Central memory CD4-positive, alpha-beta T cell (primary cell): ENCODE measurements around the gene HACL1.
"Not testable (repeated sequence)": the region's sequence is repeated elsewhere in the genome, so short reads cannot be mapped to it uniquely, and the experiment has no call there.

Source experiments
- DNase-seq: peaks from one replicate; pipeline ENCODE4 v3.0.0; 2022

The HACL1 gene

GRCh38 chr3:15578289-15578867 lies 23.0 kb downstream of the HACL1 start:
- DNase-seq: no peak

DNA sequence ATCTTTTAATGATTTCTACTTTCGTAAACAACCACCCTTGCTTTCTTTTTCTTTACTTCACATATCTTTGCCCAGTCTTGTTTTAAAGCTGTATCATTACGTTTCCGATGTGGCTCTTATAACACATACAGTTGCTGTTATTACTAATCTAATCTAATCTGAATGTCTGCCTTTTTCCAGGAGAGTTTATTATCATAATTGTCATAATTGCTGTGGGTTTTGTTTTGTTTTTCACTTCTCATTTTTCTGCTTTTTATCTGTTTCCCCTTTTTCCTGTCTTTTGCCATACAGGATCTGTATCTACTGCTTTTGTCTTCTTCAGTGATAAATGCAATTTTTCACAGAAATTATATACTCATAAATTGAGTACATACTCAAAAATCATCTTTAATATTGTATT lies 24.9 kb downstream of the HACL1 start:
- no peak for DNase-seq

DNA sequence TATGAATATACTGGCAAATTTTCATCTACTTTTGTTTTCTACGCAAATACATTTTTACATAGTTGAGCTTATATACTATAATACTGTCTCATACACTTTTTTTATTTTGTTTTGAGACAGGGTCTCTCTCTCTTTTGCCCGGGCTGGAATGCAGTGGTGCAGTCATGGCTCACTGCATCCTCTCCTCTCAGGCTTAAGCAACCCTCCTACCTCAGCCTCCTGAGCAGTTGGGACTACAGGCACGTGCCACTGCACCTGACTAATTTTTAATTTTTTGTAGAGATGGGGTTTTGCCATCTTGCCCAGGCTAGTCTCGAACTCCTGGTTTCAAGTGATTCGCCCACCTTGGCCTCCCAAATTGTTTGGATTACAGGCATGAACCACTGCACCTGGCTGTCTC lies 25.9 kb downstream of the HACL1 start:
- DNase-seq: no peak

DNA sequence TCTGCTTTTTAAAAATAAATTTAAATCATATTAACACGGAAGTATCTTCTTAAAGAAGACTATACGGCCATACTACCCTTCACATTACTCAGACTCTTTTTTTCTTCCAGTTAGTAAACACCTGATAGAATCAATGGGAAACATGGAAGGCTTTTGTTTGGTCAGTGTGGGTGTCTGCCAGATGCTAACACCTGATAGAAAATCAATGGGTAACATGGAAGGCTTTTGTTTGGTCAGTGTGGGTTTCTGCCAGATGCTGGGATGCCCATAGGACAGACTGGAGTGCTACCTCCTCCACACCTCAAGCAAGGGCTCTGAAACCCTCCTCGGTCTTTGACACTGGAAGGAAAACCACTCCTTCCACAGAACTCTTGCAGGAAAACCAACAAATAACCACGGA lies 29.2 kb downstream of the HACL1 start:
- DNase-seq: no peak

DNA sequence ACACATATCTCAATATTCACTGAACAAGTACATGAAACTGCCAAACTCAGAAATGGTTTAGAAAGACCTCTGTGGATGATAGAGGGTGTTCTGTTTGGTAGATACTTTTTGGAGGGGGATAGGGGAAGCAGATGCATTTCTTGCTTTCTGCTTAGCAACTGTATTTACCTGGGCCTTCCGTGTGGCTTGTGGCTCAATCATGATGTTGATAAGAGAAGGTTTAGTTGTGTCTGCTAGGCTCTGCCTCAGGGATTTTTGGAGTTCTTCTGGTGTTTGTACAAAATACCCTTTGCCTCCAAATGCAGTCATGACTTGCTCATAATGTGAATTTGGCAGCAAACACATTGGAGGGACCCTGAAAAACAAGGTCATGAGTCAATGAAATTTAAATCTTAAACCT lies 38.2 kb downstream of the HACL1 start:
- no peak for DNase-seq

GRCh38 chr3:15562560-15562959 lies 38.8 kb downstream of the HACL1 start:
- DNase-seq: no peak

GRCh38 chr3:15558581-15558980 lies 42.8 kb downstream of the HACL1 start:
- no peak for DNase-seq

- DNase-seq: peak; percentile 67
These were observed 43.8 kb downstream of the HACL1 start for GRCh38 chr3:15557511-15557946.

- DNase-seq: no peak
These were observed 44.9 kb downstream of the HACL1 start for GRCh38 chr3:15556512-15556911.

- DNase-seq: no peak
These were observed 47.6 kb downstream of the HACL1 start for GRCh38 chr3:15553749-15554148.

DNA sequence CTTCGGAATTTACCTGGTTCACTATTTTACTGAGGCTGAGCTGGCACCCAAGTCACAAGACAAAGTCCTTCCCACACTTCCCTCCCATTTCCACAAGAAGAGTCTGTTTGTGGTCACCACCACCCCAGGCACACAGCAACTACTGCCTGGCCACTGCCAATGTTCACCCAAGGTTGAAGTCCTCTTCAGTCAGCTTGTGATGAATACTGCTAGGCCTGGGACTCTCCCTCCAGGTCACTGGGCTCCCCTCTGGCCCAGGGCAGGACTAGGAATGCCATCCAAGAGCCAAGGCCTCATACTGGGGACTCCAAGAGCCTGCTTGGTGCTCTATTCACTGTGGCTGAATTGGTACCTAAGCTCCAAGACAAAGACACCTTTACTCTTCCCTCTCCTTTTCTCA lies 49.5 kb downstream of the HACL1 start:
- no peak for DNase-seq

DNA sequence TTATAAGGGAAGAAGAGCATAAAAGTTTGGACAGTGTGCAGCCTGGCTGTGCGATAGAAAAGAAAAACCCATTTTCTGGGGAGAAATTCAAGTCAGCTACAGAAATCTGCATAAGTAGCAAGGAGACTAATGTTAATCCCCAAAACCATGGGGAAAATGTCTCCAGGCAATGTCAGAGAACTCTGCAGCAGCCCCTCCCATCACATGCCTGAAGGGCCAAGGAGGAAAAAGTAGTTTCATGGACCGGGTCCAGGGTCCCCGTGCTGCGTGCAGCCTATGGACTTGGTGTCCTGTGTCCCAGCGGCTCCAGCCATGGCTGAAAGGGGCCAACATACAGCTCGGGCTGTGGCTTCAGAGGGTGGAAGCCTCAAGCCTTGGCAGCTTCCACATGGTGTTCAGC lies 51.5 kb downstream of the HACL1 start:
- DNase-seq: no peak

DNA sequence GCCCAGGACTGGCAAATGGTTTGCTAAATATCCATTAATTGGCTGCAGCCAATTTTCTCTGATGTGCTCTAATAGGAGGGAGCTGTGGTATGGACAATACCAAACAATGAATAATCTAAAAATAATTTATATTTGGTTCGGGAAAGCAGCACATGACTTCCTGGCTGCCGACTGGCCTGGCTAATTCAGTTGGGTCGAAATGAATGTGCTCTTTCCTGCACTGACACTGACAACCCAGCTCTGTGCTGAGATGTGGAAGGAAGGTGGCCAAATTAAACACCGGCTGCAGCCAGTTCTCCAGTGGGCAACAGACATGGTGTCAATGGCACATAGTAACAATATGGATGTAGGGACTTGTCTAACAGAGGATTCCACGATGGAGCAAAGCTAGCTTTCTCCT lies 58.8 kb downstream of the HACL1 start:
- DNase-seq: no peak

GRCh38 chr3:15541371-15541770 lies 60.0 kb downstream of the HACL1 start:
- no peak for DNase-seq

DNA sequence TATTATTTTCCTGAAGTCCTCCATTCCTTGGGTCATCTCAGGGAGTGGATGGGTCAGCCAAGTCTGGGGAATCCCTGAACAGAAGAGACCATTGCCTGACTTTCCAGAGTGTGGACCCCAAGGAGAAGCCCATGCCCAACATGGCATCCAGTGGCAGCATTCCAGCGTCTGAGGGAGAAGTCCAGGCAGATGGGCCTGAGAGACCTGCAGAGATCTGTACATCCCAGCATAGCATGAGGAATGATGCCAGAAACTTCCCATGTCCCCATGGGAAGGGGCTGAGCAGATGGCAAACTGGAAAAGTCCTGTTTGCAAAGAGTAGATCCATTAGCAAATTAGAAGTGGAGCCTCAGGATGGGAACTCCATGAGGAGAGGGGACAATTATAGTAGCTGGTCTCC lies 62.3 kb downstream of the HACL1 start:
- DNase-seq: no peak

DNA sequence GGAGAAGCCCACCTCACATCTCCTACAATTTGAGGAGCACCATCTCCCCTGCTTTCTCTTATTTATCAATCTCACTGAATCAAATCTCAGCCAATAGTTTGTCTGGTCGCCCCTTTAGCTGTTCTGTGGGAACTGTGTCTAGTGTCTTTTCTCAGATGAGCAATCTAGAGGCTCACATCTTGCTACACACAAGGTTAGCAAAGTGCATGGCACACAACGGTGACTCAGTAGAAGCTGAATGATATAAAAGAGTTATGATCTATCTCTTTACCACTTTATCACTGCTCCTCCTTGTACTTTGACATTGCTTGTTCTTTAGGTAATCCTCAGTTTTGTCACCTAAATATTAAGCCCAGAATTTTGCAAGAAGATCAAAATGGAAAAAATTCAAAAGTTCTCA lies 63.0 kb downstream of the HACL1 start:
- no peak for DNase-seq

DNA sequence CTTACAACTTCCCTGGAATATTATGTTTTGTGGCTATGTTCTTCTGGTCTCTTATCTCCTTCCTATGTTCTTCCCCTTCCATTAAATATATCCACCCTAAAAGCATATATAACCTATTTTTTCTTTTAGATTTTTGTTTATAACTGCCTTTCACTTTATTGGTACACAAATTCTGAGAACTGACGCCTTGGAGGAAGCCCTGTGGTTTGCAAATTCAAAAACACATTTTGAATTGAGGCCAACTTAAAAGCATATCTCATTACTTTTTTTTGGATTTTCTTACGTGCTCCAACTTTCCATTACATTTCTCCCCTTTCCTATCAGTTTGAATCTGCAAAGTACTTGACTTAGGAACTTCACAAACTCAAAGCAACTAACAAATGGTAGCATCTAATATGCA lies 64.5 kb downstream of the HACL1 start:
- no peak for DNase-seq

DNA sequence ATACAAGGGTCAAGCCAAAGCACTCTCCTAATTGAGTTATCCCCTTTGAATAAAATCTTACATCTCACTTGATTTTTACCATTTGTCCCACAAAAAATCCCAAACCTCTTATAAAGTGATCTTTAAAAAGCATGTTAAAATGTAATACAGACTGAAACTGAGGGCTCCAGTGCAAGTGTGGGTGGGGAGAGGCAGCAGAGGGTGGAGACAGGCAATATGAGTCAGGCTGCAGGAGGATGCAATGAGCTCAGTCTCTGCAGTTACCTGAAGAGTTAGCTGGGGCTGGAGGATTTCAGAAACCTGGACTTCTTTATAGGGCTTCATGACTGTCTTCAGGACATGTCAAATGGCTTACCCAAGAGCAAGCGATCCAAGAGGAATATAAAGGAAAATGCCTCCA lies 65.6 kb downstream of the HACL1 start:
- DNase-seq: no peak

DNA sequence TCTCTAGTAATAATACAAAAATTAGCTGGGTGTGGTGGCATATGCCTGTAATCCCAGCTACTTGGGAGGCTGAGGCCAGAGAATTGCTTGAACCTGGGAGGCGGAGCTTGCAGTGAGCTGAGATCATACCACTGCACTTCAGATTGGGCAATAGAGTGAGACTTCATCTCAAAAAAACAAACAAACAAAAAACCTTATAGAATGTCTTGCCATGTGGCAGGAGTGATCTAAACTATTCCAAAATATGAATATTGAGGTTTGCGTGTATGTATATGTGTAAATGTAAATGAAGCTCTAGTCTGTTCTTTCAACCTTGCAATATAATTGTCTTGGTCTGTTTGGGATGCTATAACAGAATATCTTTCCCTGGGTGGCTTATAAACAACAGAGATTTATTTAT lies 68.8 kb downstream of the HACL1 start:
- not testable (repeated sequence) for DNase-seq

GRCh38 chr3:15531346-15531745 lies 70.0 kb downstream of the HACL1 start:
- DNase-seq: no peak

- DNase-seq: no peak
These were observed 72.4 kb downstream of the HACL1 start for GRCh38 chr3:15528854-15529537.

DNA sequence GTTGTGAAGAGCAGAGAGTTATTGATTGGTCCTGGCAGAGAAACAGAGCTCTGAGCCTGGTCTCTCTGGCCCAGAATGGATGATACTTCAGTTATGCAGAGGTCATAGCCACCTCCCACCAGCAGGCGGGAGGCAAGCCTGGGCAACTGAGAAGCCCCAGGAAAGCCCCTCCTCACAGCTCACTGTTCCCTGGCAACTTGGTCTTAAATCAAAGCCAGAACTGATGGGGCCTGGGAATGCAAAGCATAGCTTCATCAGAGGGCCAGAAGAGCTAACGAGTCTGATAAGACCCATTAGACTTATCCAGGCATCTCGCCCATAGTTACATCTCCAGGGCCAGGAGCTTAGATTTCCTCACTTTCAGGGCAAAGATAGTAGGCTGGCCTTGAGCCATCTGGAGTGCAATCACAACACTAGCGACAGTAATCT lies 74.3 kb downstream of the HACL1 start:
- no peak for DNase-seq

- DNase-seq: no peak
These were observed 75.6 kb downstream of the HACL1 start for GRCh38 chr3:15525790-15526189.

DNA sequence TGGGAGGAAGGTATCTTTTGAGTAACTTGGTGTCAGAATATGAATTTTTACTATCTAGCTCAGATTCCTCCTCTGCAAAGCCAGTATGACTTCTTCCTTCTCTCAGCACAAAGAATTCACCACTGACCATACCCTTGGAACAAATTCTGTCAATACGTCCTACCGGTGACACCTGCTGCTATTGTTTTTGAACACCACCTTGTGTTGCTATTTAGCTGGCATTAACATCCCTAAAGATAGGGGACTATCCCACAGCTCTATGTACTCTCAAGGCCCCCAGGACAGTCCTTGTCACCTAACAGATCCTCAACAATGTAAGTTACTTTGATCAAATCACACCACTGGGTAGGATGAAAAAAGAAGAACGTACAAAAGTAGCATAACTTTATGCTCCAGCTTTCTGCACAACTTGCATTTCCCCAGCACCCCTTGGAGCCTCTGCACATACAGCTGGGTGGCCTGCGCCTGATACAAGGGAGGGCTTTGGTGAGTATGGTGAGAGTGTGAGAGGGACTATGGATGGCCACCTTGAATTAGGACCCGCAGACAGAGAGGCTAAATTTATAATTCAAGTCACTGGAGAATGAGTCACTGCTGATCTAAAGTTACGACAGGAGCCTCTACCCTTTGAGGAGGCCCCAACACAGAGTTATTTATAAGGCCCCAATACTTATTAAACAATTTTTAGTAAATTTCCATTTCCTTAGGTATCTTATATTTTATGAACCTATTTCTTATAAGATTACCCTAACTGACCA lies 77.5 kb downstream of the HACL1 start:
- no peak for DNase-seq
